Limb (tissue), 2 donors: ENCODE measurements around the gene ADAMTS2.

Experiments used
- DNase-seq, 2 donors: peaks; one replicate each; pipeline ENCODE4 v3.0.0-alpha.2; 2016; ENCODE audit errors: extremely low spot score in 2 of 2

ADAMTS2 gene

DNA sequence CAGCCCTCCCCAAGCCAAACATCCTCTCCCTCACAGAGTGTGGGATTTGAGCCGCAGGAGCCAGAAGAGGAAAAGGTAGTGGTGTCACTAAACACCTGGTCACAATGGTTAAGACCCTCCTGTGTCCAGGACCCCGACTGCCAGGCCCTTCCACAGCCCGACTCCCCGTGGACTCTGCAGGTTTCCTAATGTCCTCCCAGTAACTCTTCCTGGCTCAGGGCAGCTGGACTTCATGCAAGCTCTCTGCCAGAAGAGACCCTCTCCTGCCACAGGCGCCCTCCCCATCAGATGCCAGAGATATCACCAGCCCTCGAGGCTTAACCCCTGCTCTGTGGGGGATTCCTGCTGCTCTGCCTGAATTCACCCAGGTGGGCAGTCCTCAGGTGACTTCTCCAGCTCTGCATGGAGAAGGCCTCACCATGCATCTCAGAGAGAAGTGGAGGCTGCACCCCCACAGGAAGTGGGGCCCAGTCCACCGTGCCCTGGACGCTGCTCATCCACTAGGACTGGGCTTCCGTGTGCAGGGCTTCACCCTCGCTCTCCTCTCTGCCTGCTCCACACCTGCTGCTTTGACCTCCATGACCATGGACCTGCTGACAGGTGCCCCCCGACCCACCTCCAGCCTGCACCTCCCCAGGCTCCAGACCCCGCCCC is 111.2 kb downstream of the ADAMTS2 start:
- DNase-seq, result peak in 1 of 2 donors; percentile 18

GRCh38 chr5:179232091-179232735 is 113.0 kb downstream of the ADAMTS2 start:
- DNase-seq, result peak in 1 of 2 donors; percentile 21

GRCh38 chr5:179231309-179231708 is 114.0 kb downstream of the ADAMTS2 start:
- peak in 1 of 2 donors; percentile 8 for DNase-seq

- DNase-seq, result no peak
These were observed 115.2 kb downstream of the ADAMTS2 start for GRCh38 chr5:179230061-179230461.

- peak in 1 of 2 donors; percentile 20 for DNase-seq
These were observed 115.9 kb downstream of the ADAMTS2 start for GRCh38 chr5:179229331-179229831.

- peak in 1 of 2 donors; percentile 32 for DNase-seq
These were observed 116.7 kb downstream of the ADAMTS2 start for GRCh38 chr5:179228341-179229121.

DNA sequence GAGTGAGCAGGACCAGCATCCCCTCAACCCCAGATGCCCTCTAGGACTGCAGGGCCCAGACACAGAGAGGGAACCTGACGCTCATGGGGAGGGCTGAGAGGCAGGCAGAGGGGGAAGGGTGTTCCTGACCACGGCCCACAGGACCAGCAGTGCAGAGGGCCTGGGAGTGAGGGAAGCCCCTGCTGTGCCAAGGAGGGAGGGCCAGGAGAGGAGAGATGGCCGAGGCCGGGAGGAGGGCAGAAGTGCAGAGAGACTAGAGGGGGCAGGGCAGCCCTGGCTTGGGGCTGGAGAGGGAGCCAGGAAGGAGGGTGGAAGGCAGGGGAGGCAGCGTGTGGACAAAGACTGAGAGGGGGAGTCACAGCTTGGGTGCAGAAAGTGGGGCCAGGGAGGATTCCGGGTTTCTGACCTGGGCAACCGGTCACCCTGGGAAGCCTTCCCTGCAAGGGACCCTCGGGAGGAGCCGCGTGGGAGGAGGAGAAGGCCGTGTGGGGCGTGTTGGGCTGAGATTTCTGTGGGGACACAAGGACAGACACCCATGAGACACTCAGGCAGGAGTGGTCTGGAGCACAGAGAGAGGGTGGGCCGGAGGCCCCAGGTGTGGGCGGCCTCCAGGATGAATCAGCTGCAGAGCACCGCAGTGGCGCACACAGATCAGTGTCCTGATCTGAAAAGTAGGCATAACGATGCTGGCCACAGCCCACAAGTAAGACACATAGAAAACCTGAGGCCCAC is 117.5 kb downstream of the ADAMTS2 start:
- DNase-seq, result peak in 1 of 2 donors; percentile 26

DNA sequence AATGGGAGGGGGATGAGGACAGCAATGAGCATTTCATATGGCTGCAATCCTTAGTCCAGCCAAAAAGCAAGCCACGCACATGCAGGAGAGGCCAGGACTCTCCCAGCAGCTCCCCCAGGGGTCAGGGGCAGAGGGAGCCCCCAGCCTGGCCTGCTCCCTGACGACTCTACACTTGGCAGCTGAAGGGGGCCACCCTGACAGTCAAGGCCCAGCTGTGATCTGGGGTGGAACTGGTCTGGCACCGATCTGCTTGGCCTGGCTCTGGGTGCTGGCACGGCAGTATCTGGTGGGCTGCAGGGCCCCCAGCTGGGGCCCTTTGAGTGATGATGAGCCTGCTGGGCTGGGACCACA is 118.1 kb downstream of the ADAMTS2 start:
- peak in 1 of 2 donors; percentile 29 for DNase-seq

DNA sequence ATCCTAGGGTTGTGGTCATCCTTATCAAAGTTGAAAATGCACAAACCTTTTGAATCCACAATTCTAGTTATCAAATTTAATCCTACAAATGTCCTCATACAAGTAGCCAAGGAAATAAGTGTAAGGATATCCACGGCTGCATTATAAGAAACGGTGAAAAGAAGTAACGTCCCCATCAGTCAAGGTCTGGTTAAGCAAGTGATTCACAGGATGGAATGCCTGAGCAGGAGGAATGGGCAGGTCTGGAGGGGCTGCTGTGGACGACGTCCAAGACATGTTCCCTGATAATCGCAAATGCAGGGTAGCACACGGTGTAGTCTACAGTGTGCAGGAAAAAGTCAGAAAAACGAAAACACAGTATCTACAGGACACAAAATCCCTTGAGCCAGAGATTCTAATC is 118.6 kb downstream of the ADAMTS2 start:
- DNase-seq, result peak in 1 of 2 donors; percentile 24

DNA sequence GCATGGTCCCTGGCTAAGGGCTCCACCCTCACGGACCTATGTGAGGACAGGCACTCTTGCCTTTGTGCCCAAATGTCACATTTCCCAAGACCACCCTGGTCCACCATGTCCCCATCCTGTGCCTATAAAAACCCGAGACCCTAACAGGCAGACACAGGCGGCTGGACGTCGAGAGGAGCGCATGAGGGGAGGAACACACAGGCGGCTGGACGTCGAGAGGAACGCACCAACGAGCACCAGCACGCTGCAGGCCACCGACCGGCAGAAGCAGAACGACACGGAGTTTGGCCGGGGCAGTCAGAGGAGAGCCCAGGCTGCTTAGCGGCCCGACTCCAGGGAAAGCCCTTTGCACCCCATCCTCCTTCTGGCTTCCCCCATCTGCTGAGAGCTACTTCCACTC is 119.9 kb downstream of the ADAMTS2 start:
- DNase-seq, result peak in 1 of 2 donors; percentile 15

- DNase-seq, result peak in 1 of 2 donors; percentile 6
These were observed 120.5 kb downstream of the ADAMTS2 start for GRCh38 chr5:179224741-179225140.

DNA sequence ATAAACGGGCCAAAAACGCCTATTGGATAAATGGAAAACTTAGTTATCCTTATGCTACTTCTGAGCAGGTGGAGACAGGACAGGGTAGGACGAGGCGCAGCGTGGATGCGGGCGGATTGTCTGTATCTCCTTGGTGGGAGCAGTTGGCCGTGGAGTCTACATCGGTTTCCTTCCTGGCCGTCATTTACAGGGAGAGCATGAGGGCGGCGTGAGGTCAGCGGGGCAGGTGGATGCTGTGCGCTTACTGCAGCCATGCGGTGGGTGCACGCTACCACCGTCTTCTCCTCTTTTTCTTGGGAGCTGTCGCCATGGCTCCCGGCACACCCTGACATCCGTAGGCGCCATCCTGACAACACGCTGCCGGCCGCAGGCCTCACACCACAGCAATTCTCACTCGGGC is 121.3 kb downstream of the ADAMTS2 start:
- no peak for DNase-seq

- DNase-seq, result no peak
These were observed 121.7 kb downstream of the ADAMTS2 start for GRCh38 chr5:179223528-179223927.

- no peak for DNase-seq
These were observed 122.8 kb downstream of the ADAMTS2 start for GRCh38 chr5:179222246-179223017.

DNA sequence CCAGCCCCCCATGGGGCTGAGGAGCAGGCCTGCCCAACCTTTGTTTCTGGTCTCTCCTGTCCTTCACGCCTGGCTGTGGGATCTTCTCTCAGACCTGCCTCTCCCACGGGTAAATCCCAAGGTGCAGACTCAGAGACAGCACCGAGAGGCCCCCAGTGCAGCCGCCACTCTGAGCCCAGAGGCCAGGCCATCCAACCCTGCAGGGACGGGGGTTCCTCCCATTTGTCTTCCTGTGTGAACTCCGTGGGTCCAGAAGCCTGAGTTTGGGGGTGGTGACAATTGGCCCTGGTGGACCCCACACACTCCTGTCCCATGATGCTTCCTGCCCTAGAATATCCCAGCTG is 123.4 kb downstream of the ADAMTS2 start:
- DNase-seq, result no peak

DNA sequence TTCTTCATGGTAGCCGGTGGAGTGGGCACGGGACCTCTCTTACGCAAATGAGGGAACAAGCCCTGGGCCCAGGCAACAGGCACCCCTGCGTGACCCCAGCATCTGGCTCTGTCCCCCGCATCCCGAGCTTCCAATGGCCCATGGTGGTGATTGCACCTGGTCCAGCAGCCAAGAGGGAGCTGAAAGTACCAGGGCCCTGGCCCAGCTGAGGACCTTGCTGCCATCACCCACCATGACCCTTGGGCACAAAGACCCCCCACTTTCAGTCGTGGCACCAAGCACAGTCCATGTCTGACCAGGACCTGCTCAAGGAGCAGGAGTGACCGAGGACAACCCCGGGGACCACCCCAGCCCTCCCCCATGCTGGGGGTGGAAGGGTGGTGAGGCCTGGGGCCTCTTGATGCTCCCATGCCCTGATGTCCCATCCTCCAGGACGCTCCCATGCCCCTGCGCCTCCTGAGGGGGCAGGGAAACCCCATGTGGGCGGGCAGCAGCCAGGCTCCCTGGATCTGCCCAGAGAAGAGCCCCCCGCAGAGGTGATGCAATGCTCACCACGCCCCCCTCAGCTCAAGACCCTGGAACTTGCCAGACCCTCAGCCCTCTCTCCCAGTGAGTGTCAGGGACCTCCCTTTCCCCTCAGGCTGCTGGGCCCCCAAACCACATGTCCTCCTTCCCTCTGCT is 123.9 kb downstream of the ADAMTS2 start:
- DNase-seq, result no peak

DNA sequence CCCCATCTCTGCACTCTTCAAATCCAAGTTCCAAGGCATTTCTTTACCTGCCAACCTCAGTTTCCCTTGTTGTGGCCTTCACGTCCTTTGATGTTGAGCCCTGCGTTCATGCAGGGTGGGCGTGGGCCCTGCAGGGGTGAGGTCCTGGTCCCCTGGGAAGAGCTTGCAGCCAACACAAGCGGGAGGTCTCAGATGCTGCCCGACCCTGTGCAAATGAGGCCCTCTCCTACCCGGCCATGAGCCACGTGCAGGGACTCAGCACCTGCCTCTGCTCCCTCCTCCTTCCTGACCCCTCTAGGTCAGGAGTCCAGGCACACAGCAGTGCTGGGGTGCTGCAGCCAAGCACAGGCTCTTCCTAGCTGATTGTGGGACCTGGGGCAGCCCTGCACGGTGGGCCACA is 124.5 kb downstream of the ADAMTS2 start:
- no peak for DNase-seq

- no peak for DNase-seq
These were observed 125.3 kb downstream of the ADAMTS2 start for GRCh38 chr5:179219661-179220620.

- DNase-seq, result no peak
These were observed 126.3 kb downstream of the ADAMTS2 start for GRCh38 chr5:179218943-179219330.
